ENCODE results near the gene SNF8. TPM values are rescaled to one million over a fixed set of nuclear protein-coding genes. Genes with fewer than 3 reads are reported as not detected.

Gene SNF8
- 100 to 1,000 TPM; 118 to 121 TPM for total RNA-seq

- H3K27me3 ChIP-seq (replicated peaks; ENCODE audit: insufficient read depth) = no peaks in the 10 kb centered on the region
- no peak for TF ChIP-seq CTCF (IDR thresholded peaks at IDR 0.05)
These were observed at the start of gene SNF8 for GRCh38 chr17:48944515-48945260. TSS of gene SNF8 (minus strand) at chr17:48944842. CDS start at chr17:48944734, 108 bp downstream.

GRCh38 chr17:48993951-48994350 is 49.3 kb upstream of the SNF8 start:
- Histone ChIP-seq H3K27ac (no peak overlapping the region), H3K9me3 (no peaks in the 10 kb centered on the region), H3K4me1 (ENCODE audit: control insufficient read depth in 1 of 2, low read depth in 2 of 2) (peaks cover 13 to 28% of the 10 kb centered on the region in 2 donors), H3K4me3 (no peak overlapping the region), H3K36me3 (no peaks in the 10 kb centered on the region), H3K27me3 (replicated peaks; ENCODE audit: insufficient read depth) (peaks cover 59% of the 10 kb centered on the region)
- no peak for DNase-seq (ENCODE audit: low spot score)
- no peak for ATAC-seq (ENCODE audit: insufficient number of reproducible peaks, low FRiP score, low read depth)
- TF ChIP-seq CTCF (IDR thresholded peaks at IDR 0.05) = no peak

More at GRCh38 chr17:48944515-48945260, at the start of gene SNF8:
- Histone ChIP-seq H3K27ac (peak within 1 kb of the TSS; percentile 83 to 86), H3K4me1 (ENCODE audit: control insufficient read depth in 1 of 2, low read depth in 2 of 2) (peaks cover 13 to 23% of the 10 kb centered on the region in 2 donors), H3K36me3 (peaks cover 9% of the 10 kb centered on the region), H3K9me3 (no peaks in the 10 kb centered on the region), H3K4me3 (peak within 1 kb of the TSS; percentile 83)
- peak; percentile 57 for DNase-seq (ENCODE audit: low spot score)
- ATAC-seq (ENCODE audit: insufficient number of reproducible peaks, low FRiP score, low read depth) = peak; percentile 74

- Histone ChIP-seq H3K9me3 (no peaks in the 10 kb centered on the region), H3K4me1 (ENCODE audit: control insufficient read depth in 1 of 2, low read depth in 2 of 2) (peaks cover 13 to 28% of the 10 kb centered on the region in 2 donors), H3K27ac (no peak overlapping the region), H3K36me3 (no peaks in the 10 kb centered on the region), H3K27me3 (replicated peaks; ENCODE audit: insufficient read depth) (peaks cover 53% of the 10 kb centered on the region), H3K4me3 (no peak overlapping the region)
- TF ChIP-seq CTCF (IDR thresholded peaks at IDR 0.05) = no peak
- DNase-seq (ENCODE audit: low spot score) (no peak), ATAC-seq (ENCODE audit: insufficient number of reproducible peaks, low FRiP score, low read depth) (no peak)
These were observed 48.7 kb upstream of the SNF8 start for GRCh38 chr17:48993305-48993704.

GRCh38 chr17:48992444-48992843 is 47.8 kb upstream of the SNF8 start:
- Histone ChIP-seq H3K4me1 (ENCODE audit: control insufficient read depth in 1 of 2, low read depth in 2 of 2) (peaks cover 9 to 20% of the 10 kb centered on the region in 2 donors), H3K4me3 (no peak overlapping the region), H3K27ac (no peak overlapping the region), H3K9me3 (no peaks in the 10 kb centered on the region), H3K36me3 (no peaks in the 10 kb centered on the region), H3K27me3 (replicated peaks; ENCODE audit: insufficient read depth) (peaks cover 46% of the 10 kb centered on the region)
- no peak for TF ChIP-seq CTCF (IDR thresholded peaks at IDR 0.05)
- no peak for DNase-seq (ENCODE audit: low spot score)
- no peak for ATAC-seq (ENCODE audit: insufficient number of reproducible peaks, low FRiP score, low read depth)

GRCh38 chr17:48990882-48991357 is 46.3 kb upstream of the SNF8 start:
- no peak overlapping the region for H3K27ac ChIP-seq
- H3K4me3 ChIP-seq = no peak overlapping the region
- H3K36me3 ChIP-seq = no peaks in the 10 kb centered on the region
- no peak for TF ChIP-seq CTCF (IDR thresholded peaks at IDR 0.05)
- H3K9me3 ChIP-seq = no peaks in the 10 kb centered on the region
- no peak for DNase-seq (ENCODE audit: low spot score)
- H3K4me1 ChIP-seq (ENCODE audit: control insufficient read depth in 1 of 2, low read depth in 2 of 2) = peaks cover 0 to 5% of the 10 kb centered on the region in 2 donors
- H3K27me3 ChIP-seq (replicated peaks; ENCODE audit: insufficient read depth) = peaks cover 36% of the 10 kb centered on the region
- ATAC-seq (ENCODE audit: insufficient number of reproducible peaks, low FRiP score, low read depth) = no peak

Data from thoracic aorta (tissue), 2 donors.